Measurements from ENCODE around the gene KIAA1958.
A peak's percentile ranks its signal among the peaks of the same experiment; 100 is the strongest.

Gene KIAA1958

DNA sequence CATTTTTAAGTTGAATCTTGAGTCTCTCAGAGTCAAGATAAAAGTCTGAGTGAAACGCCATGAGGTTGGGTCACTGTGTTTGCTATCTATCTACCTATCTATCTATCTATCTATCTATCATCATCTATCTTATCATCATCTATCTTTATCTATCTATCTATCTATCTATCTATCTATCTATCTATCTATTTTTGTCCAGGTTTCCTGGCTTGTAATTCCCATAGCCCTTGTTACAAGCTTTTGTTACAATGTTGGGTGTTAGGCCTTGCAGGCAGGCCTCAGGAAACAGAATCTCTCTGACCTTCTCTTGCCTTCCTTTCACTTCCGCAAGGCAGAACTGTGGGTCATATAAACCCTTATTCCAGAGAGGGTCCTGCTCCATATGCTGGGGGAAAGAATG lies 12.6 kb upstream of the KIAA1958 start:
- no peak for TF ChIP-seq CTCF (IDR thresholded peaks at IDR 0.05; ENCODE audit: low read depth, low read length)
- no peak for DNase-seq (ENCODE audit: low read depth in 2 of 2)
- no peak overlapping the region for H3K4me3 ChIP-seq (replicated peaks in 1 of 2; ENCODE audit: low read depth in 2 of 2, low read length in 2 of 2)

- TF ChIP-seq CTCF (IDR thresholded peaks at IDR 0.05; ENCODE audit: low read depth, low read length), result no peak
- no peak for DNase-seq (ENCODE audit: low read depth in 2 of 2)
Observed at GRCh38 chr9:112475318-112475717, 11.3 kb upstream of the KIAA1958 start.

DNA sequence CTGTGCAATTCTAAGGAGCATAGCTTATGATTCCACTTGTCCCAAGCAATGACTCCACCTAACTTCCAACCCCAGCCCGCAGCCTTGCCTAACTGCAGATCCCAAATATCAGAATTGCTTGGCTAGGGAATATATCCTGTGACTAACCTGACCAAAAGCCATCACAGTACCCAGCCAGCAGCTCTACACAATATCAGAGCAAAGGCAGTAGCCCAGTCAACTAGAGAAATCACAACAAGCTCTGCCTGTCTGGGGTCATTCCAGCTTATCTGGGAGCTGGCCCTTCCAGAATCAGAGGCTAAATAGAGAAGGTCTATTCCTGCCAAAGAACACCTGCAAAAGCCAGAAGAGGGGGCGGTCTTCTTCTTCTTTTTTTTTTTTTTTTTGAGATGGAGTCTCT lies 9.3 kb upstream of the KIAA1958 start:
- TF ChIP-seq CTCF (IDR thresholded peaks at IDR 0.05; ENCODE audit: low read depth, low read length), result no peak
- no peak overlapping the region for H3K4me3 ChIP-seq (replicated peaks in 1 of 2; ENCODE audit: low read depth in 2 of 2, low read length in 2 of 2)
- DNase-seq (ENCODE audit: low read depth in 2 of 2), result no peak

More at GRCh38 chr9:112475318-112475717, 11.3 kb upstream of the KIAA1958 start:
- H3K4me3 ChIP-seq (replicated peaks in 1 of 2; ENCODE audit: low read depth in 2 of 2, low read length in 2 of 2), result no peak overlapping the region

DNA sequence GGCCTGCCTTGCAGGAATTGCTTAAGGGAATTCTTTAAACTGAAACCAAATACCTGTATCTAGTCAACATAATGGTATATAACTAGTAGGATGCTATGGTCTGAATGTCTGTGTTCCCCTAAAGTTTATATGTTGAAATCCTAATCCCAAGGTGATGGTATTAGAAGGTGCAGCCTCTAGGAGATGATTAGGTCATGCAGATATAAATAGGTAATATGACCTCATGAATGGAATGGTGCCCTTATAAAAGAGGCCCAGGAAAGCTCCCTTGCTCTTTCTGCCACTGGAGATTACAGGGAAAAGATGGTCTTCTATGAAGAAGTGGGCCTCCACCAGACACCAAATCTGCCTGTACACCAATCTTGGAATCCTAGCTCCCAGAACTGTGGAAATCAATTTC lies 7.4 kb upstream of the KIAA1958 start:
- DNase-seq (ENCODE audit: low read depth in 2 of 2), result no peak
- TF ChIP-seq CTCF (IDR thresholded peaks at IDR 0.05; ENCODE audit: low read depth, low read length), result no peak
- H3K4me3 ChIP-seq (replicated peaks in 1 of 2; ENCODE audit: low read depth in 2 of 2, low read length in 2 of 2), result no peak overlapping the region

DNA sequence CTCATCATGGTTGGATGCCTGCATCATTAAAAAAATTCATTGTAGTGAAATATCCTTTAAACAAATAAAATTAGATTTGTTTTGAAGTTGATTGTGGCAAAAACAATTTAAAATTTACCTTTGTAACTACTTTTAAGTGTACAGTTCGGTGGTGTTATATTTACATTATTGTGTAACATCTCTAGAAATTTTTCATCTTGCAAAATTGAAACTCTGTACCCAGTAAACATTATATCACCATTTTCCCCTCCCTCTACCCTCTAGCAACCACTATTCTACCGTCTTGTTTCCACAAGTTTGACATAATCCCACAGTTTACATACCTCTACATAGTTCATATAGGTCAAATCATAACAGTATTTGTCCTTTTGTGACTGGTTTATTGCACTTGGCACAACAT lies 2.0 kb upstream of the KIAA1958 start:
- TF ChIP-seq CTCF (IDR thresholded peaks at IDR 0.05; ENCODE audit: low read depth, low read length), result no peak
- no peak for DNase-seq (ENCODE audit: low read depth in 2 of 2)
- no peak overlapping the region for H3K4me3 ChIP-seq (replicated peaks in 1 of 2; ENCODE audit: low read depth in 2 of 2, low read length in 2 of 2)

GRCh38 chr9:112485574-112485973 lies 1.1 kb upstream of the KIAA1958 start:
- no peak for TF ChIP-seq CTCF (IDR thresholded peaks at IDR 0.05; ENCODE audit: low read depth, low read length)
- no peak overlapping the region for H3K4me3 ChIP-seq (replicated peaks in 1 of 2; ENCODE audit: low read depth in 2 of 2, low read length in 2 of 2)
- no peak for DNase-seq (ENCODE audit: low read depth in 2 of 2)

- DNase-seq (ENCODE audit: low read depth in 2 of 2), result peak; percentile 30 to 51
- H3K4me3 ChIP-seq (replicated peaks in 1 of 2; ENCODE audit: low read depth in 2 of 2, low read length in 2 of 2), result peak overlapping the region; percentile 53 to 60
- no peak for TF ChIP-seq CTCF (IDR thresholded peaks at IDR 0.05; ENCODE audit: low read depth, low read length)
Observed at GRCh38 chr9:112487008-112487798, 576 bp downstream of the KIAA1958 start.
